ENCODE results near the gene INCA1.

DNA sequence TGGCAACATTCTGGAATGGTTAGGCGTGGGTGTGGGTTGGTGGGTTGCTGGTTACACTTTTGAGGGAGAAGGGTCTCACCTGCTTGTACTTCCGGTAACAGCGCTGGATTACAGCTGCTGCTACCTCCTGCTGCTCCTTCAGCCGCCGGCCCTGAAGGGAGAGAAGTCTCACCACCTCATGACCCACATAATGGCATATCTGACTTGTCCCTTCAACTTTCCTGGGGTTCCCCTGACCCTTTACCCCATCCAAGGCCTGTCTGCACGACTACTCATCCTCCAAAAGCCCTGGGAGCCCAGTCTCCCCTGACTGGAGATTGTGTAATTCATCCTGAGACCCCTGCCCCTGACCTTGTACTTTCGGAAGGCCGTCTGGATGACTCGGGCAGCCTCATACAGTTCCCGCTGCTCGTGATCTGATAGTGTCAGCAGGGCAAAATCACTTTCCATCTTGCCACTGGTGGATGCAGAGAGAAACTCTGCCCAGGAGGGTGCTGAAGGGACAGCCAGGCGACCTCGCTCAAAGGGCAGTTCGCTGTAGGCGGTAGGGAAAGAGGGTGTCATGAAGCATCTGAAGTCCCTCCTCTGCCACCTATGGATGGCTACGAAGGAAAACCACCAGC is 27.7 kb downstream of the INCA1 start:
- TF ChIP-seq, protein P1, sequence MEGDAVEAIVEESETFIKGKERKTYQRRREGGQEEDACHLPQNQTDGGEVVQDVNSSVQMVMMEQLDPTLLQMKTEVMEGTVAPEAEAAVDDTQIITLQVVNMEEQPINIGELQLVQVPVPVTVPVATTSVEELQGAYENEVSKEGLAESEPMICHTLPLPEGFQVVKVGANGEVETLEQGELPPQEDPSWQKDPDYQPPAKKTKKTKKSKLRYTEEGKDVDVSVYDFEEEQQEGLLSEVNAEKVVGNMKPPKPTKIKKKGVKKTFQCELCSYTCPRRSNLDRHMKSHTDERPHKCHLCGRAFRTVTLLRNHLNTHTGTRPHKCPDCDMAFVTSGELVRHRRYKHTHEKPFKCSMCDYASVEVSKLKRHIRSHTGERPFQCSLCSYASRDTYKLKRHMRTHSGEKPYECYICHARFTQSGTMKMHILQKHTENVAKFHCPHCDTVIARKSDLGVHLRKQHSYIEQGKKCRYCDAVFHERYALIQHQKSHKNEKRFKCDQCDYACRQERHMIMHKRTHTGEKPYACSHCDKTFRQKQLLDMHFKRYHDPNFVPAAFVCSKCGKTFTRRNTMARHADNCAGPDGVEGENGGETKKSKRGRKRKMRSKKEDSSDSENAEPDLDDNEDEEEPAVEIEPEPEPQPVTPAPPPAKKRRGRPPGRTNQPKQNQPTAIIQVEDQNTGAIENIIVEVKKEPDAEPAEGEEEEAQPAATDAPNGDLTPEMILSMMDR (IDR thresholded peaks at IDR 0.05; ENCODE audit: low read depth, low read length, poor library complexity, severe bottlenecking): no peak
- no peak for TF ChIP-seq EZH2phosphoT487 (IDR thresholded peaks at IDR 0.05; ENCODE audit: borderline replicate concordance, low read length)
